HG02943 (cell line): ENCODE results near the gene PCYOX1L.

Experiments
- ATAC-seq: cut with Tn5 transposase; IDR thresholded peaks from one replicate; pipeline ENCODE4 v1.9.1; 2021; ENCODE audit warnings: mild to moderate bottlenecking, low read depth, moderate library complexity; ENCODE audit not compliant: unreplicated experiment

PCYOX1L gene

DNA sequence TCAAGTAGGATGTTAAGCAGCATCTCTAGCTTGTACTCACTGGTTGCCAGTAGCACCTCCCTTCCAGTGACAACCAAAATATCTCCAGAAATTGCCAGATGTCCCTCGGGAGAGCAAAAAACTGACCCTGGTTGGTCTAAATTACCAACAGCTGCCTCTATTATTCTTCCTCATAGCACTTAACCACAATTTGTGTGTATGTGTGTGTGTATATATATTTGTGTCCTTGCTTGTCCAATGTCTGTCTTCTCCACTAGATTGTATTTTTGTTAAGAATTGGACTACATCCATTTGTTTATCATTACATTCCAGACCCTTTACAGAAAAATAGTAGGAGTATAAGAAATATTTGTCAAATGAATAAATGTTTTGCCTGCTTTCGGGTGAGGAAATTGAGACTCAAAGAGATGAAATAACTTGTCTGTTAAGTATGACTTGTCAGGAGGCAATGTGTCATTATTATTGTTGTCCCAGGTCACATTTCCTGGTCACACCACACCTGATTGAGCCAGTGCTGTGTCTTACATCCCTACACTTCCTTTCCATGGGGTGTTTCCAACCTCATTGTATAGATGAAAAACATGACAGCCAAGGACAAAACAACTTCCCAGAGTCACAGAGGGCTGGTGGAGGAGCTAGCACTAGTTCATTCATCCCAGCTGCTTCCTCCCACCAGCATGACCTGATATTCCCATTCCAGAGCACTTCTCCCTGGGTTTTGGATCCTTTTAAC is 24.0 kb upstream of the PCYOX1L start:
- ATAC-seq = no peak

DNA sequence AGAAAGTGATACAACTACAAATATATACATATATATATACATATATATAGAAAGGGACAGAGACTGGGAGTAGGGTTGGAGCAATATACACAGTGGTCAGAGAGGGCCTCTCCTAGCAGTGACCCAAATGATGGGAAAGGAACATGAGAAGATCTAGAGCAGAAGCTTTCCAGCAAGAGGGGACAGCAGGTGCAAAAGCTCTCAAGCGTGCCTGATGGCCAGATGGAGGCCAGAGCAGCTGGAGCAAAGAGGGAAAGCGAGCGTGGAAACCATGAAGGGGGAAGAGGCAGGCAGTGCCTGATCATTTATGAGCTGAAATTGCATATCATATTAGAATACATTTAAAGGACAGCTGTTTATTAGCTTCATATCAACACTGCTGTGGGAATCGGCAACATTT is 20.1 kb upstream of the PCYOX1L start:
- no peak for ATAC-seq

DNA sequence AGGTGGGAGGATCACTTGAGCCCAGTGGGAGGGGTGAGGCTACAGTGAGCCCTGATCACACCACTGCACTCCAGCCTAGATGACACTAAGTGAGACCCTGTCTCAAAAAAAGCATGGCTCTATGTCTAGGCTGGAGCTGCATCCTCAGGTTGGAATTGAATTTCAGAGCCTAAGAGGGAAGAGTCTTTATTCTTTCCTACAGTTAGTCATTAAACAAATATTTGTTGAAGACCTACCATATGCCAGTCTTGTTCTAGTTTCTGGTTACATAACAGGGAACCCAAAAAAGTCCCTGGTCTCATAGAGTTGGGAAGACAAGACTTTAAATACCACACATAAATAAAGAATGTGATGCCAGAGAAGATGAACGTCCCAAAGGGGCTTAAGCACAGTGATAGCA is 19.5 kb upstream of the PCYOX1L start:
- no peak for ATAC-seq

DNA sequence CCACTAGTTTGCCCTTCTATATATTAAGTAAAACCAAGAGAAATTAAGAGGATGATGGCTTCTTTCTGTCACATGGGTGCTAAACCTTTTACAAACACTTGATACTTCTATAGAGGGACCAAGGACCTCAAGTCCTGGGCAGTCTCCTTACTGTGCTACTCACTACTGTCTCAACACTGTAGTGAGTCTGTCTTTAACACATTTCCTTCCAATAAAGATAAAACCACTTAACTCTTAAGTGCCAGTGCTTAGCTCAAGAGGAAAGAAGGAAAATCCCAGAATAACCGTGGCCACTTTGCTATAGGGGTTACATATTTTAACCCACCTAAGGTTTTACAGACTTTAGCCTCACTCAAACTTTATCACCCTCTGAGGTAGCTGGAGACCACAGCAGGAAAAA is 16.9 kb upstream of the PCYOX1L start:
- ATAC-seq = no peak

DNA sequence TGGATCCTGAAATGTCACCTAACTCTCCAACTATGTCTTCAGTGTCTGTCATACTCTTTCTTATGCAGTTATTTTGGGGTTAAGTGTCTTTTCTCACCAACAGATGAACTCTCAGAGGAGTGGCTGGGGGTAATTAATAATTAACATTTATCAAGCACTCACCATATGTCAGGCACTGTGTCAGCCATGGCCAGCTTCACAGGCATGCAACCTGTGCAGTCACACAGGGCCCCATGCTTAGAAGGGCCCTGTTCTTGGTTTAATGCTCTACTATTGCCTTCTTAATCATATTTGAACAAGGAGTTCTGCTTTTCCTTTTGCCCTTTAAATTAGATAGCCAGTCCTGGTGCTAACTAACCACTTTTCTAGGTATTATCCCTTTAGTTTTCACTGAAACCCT is 16.0 kb upstream of the PCYOX1L start:
- ATAC-seq = peak; percentile 39

DNA sequence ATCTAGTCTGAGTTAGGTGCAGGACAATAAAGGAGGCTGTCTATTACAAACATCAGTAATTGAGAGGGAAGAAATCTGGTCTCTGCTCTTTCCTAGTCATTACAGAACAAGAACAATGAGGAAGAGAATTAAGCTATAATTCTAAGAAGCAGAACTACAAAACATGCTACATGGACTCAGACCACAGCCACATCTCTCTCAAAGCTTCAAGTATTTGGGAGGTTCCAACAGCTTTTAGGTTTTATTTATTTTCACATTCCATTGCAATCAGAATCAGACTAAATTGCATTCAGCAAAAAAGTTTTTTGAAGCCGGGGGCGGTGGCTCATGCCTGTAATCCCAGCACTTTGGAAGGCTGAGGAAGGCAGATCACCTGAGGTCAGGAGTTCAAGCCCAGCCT is 13.7 kb upstream of the PCYOX1L start:
- no peak for ATAC-seq

DNA sequence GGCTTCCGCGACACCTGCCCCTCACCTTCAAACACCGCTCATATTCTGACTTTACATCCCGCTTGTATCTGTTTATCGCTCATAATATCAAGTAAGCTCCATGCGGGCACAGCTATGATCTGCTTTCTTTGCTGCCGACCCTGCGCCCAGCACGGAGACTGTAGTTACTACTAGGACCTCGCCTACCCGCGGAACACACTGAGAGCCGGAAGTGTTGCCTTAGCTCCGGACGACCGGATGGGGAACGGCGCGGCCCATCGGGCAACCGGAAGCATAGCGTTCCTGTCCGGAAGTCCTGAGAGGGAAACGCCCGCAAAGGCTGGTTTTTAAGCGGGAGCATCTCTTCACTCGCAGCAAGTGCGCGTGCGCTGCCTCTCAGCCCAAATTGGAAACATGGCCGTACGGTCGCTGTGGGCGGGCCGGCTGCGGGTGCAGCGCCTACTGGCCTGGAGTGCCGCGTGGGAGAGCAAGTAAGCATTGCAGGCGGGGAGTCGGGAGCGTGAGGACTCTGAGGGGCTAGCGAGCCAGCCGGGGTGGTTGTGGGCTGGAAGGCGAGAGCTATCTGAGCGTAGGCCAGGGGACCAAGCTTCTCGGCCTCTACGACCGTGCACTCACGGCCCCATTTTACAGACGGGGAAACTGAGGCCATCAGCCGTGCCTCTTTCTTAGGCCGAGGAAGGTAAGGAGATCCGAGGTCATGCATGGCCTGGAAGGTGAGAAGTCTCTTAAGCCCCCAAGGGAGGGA is 12.5 kb upstream of the PCYOX1L start, which contains the start of gene GRPEL2:
TSS of gene GRPEL2 (plus strand) at position 353 of the 745 bp plus-strand sequence. CDS start at position 394, 41 bp downstream.
- ATAC-seq = peak; percentile 95

DNA sequence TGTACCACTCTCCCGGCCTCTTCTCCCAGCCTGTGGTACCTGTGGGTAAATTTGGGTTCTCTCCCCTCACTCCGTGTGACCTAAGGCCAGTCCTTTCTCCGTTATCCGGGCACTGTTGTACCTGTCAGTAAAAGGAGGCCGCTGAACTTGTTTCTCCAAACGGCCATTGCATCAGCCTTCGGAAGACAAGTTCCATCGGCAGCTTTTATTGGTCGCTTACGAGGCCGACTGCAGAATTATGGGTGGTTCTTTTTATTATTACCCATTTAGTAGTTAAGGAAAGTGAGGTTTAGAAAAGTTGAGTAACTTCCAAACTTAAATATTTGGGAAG is 12.0 kb upstream of the PCYOX1L start:
- ATAC-seq = no peak

DNA sequence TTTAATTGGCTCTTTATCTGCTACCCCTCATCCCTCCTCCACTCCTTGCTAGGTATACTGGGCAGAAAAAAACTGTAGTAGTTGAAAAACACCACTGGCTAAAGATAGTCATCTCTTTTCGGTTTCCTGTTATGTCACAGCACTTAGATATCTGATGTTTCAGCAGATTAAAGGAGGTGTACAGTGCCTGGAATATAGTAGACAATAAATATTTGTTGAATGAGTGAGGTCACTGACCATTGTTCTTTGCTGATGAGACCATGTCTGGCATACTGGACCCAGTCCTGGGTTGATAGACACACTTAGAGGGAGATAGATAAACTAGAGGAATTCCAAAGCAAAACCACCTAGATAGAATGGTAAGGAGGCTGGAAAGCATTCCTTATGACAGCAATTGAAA is 9.3 kb upstream of the PCYOX1L start:
- ATAC-seq = no peak

DNA sequence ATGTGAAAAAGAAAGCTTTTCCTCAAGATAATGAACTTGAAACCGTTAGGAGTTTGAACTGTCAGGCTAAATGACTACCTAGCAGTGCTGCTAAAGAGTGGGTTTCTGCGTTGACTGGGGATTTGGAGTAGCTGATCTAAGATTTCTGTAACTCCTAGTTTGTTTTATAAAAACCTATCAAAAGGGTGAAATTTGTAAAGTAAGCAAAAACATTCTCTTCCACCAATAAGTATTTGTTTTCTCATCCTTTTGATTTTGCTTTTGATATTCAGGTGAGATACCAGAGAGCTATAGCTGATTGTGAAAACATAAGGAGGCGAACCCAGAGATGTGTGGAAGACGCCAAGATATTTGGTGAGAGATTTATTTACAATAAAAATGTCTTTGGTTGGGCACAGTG is 8.5 kb upstream of the PCYOX1L start:
- ATAC-seq = no peak

DNA sequence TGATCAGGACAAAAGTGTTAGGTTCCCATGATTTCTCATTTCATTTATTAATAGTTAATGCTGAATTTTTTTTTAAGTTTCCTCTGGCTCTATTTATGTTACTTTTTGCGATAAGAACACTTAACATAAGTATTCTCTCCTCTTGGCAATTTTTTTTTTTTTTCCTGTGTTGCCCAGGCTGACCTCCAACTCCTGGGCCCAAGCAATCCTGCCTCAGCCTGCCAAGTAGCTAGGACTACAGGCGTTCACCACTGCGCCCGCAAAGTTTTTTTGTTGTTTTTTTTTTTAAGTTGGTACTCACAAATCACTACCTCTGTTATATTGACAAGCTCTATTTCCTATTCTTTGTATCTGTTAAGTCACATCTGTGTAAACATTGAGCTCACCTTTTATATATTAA is 5.7 kb upstream of the PCYOX1L start:
- ATAC-seq = no peak

DNA sequence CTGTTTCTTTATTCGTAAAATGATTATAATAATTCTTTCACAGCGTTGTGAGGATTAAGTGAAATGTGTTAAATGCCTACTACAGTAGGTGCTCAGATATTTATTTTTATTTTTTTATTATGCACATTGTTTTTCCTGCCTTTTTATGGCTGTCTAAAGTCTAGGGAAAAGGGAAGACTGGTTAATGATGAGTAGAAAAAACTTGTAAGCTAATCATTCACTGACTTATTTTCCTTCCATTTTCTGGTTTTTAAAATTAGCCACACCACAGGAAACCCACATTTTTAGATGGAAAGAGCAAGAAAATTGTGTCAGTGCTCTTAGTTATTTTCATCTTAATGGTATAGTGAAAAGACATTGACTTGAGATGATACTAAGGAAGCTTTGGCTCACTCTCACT is 3.9 kb upstream of the PCYOX1L start:
- ATAC-seq = no peak

DNA sequence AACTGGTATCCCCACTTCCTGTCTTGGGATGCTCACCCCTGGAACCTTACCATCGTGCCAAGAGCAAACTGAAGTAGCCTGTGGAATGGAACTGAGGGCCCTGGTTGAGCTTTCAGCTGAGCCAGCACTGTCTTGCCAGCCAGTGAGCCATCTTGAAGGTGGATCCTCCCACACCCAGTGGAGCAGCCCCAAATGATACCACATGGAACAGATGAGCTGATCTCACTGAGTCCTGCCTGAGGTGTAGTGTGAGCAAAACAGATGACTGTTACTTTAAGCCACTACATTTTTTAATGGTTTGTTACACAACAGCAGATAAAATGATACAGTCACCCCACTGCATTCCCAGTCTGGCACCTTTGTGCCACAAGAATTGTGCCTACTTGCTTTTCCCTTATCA is 2.2 kb upstream of the PCYOX1L start:
- ATAC-seq = no peak

DNA sequence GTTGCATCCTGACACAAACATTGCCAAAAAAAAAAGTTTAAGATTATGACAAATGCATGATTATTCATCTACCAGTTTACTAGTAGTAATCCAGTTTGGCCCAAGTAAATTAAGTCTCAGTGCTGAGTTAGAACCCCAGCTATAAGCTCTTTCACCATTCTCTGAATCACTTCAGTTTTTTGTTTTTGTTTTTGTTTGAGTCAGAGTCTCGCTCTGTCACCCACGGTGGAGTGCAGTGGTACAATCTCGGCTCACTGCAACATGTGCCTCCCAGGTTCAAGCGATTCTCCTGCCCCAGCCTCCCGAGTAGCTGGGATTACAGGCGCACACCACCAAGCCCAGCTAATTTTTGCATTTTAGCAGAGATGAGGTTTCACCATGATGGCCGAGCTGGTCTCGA is 1.5 kb upstream of the PCYOX1L start:
- ATAC-seq = no peak

DNA sequence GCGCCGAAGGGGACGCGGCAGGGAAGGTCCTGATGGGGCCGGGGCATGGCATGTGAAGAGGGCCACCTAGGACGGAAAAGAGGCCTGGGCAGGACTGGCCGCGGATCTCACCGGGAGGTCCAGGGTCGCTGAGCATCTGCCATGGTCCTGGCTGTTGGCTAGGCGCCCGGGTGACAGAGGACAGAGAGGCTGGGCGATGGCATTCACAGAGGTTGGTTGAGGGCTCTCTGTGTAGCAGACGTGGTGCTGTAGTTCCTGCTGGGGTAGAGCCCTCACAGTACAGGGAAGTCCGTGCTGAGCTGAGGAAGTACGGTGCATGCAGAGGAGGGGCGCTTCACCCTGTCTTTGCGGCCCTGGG is 427 bp downstream of the PCYOX1L start:
- ATAC-seq = peak; percentile 9

DNA sequence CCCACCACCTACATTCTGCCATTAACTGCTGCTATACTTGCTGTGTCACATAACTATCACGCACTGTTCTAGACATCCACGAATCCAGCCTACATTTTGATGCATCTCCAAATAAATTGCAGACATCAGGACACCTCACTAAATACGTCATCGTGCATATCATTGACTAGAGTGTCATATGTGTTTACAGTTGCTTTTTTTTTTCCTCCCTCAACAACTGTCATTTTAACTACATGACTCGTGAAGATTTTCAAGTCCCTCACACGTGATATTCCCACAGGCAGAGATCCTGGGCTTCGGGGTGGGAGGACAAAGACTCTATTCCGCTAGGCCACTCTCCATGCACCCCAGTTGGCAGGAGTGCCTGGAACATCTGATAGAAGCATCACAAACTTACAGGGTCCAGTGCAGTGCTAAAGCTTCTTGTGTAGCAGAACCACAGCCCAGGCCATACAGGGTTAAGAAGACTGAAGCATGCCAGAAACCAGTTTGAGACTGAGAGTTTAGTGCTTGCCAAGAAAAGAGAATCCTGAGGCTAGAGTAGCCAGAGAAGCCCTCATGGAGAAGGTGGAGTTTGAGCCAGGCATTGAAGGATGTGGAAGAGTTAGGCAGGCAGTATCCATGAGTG is 1.1 kb downstream of the PCYOX1L start:
- no peak for ATAC-seq

DNA sequence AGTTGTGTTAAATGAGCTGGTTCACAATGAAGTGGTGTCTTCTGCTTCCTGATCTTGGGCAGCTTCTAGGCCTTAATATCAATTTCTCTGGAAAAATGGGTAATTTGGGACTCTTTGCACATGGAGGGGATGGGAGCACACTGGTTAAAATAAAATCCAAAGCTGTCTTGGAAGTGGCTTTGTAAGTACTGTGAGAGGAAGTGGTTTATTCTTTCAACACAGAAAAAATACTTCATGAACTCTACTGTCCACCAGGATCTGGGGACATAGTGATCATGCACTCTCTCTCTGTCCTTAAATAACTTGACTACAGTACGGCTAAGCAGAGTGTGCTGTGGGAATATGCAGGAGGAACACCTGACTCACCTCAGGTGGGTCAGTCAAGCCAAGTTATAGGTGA is 2.4 kb downstream of the PCYOX1L start:
- no peak for ATAC-seq

DNA sequence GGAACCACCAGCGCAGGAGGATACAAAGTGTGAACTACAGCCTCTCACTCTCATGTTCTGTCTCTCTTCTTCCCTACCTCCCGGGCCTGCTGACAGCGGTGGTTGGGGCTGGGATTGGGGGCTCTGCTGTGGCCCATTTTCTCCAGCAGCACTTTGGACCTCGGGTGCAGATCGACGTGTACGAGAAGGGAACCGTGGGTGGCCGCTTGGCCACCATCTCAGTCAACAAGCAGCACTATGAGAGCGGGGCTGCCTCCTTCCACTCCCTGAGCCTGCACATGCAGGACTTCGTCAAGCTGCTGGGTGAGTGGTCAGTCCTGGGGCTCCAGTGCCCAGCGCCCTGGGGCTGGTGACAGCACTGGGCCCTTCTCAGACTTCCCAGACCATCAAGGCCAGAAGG is 4.7 kb downstream of the PCYOX1L start:
- no peak for ATAC-seq

DNA sequence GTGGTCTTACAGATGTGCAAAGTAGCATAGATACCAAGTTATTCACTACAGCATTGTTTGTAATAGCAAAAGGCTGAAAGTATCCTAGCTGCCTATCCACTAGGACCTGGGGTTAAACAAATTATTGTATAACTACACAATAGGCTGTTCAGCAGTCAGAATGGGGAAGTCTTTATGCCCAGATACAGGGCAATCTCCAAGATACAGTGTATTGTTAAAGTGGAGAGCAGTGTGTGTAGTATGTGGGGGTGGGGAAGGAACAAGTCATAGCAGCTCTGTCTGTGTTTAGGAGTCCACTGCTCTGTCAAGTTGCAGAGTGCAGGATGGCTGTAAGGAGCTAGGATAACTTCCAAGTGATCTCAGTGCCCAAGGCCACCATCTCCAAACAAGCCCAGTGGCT is 5.5 kb downstream of the PCYOX1L start:
- no peak for ATAC-seq

DNA sequence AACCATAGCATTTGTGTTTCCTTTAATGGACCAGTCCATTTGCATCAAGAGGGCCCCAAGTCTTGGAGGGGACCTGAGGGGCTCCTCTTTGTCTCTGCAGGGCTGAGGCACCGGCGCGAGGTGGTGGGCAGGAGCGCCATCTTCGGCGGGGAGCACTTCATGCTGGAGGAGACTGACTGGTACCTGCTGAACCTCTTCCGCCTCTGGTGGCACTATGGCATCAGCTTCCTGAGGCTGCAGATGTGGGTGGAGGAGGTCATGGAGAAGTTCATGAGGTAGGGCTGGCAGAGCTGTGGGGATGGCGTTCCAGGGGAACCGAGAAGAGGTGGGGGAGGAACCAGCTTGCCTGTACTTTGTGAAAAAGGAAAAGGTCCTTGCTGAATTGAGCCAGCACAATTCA is 6.1 kb downstream of the PCYOX1L start:
- ATAC-seq = no peak

DNA sequence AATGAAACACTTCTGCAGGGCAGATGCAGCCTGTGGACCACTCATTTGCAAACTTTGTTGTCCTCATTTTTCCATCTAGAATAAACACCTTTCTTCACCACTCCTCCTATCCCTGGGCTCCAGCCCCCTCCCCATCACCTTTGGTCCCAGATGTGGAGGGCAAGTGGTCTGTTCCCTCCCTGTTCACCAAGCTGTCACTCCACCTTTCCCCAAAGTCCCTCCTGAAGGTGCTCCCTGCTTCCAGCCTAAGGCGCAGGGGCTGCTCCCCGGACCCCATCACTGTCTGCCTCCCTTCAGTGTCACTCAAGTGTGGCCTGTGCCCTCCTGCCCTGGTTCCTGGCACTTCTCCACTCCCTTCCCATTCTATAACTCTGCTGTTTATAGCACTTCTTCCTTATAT is 6.9 kb downstream of the PCYOX1L start:
- no peak for ATAC-seq

DNA sequence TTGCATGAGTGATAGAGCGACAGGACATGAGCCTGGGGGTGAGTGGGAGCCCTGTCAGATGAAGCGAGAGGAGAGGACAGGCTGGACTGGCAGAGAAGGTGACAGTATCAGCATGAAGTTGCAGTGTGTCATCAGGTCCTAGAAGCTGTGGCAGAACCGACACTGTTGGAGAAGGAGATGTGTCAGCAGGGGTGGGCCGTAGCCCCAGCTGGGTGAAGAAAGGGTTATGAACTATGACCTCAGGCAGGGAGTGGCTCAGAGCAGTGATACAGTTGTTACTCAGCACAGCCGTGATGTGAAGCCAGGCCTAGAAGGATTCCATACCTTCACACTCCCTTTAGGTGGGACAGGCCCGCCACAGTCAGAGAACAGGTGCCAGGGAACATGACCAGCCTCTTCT is 7.6 kb downstream of the PCYOX1L start:
- no peak for ATAC-seq
